NK-92 (cell line): ENCODE results near the gene PSD2.

ENCODE experiments used
- DNase-seq: peaks from one replicate; lab custom pipeline; 2025; ENCODE audit not compliant: unreplicated experiment; lab: John Stamatoyannopoulos, UW

The PSD2 gene

GRCh38 chr5:139810341-139811273 is 15.0 kb downstream of the PSD2 start:
- no peak for DNase-seq

DNA sequence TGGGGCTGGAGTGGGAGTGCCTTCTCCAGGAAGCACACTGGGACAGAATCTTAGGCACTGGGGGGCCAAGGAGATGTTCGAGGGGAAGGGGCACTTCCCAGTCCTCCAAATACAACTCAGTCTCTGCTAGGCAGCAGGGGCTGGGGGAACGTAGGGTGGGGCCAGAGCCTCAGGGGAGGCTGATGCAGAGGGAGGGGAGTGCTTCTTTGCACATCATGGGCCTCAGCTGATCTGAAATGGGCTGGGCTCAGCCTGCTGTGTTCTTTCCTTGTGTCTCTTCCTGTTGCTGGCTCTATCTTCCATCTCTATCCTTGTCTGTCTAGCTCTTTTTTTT is 15.6 kb downstream of the PSD2 start:
- no peak for DNase-seq

- no peak for DNase-seq
Measured at GRCh38 chr5:139812323-139812722, 16.7 kb downstream of the PSD2 start.

- DNase-seq, result no peak
Measured at GRCh38 chr5:139812836-139813805, 17.5 kb downstream of the PSD2 start.

DNA sequence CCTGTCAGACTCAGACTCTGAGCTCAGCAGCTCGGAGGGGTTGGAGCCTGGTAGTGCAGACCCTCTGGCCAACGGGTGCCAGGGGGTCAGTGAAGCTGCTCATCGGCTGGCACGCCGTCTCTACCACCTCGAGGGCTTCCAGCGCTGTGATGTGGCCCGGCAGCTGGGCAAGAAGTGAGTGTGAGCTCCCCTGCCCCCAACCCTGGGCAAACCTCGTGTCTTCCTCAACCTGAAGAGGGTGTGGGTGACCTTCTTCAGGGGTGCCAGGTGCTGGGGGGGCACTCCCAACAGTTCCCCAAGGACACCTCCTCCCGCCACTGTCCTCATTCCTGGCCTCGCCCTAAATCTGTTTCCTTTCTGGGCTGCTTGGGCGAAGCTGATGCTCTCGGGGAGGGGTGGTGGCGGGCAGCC is 18.6 kb downstream of the PSD2 start:
- DNase-seq, result no peak

DNA sequence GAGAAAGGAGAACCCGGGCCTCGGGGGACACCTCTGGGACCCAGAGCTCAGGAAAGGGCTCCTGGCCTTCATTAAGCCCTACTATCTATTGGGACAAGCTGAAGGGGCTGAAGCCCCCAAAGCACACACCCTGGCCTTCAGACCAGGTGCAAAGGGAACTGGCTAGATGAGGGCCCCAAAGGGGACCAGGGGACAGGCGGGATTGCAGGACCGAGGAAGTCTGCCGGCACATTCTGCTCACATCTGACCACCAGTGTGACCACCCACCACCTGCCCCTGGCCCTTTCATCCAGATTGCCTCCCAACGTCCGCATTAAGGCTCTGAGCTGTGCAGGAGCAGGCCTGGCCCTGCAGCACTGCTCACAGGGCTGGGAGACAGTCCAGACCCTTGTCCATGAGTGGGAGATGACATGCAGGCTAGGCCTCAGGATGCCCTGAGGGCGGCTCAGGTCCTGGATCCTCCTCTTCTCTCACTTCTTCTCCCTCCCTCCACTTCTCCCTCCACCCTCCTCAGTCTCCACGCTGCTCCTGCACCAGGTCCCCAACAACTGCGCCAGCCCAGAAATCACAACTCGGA is 19.2 kb downstream of the PSD2 start:
- DNase-seq, result no peak

GRCh38 chr5:139816566-139816965 is 21.0 kb downstream of the PSD2 start:
- DNase-seq, result no peak

DNA sequence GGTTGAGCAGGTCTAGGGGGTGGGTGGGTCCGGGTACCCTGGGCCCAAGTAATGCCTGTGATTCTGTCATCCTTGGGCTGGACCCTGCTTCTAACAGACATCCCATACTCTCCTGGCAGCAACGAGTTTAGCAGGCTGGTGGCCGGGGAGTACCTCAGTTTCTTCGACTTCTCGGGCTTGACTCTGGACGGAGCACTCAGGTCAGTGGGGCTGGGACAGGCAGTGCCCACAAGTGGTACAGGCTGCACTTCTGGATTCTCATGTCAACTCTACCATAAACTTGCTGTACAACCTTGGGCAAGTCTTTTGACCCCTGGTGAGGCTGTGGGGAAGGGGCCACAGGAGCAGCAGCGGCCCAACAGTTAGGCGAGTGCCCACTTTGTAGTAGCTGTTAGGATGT is 21.8 kb downstream of the PSD2 start:
- no peak for DNase-seq

DNA sequence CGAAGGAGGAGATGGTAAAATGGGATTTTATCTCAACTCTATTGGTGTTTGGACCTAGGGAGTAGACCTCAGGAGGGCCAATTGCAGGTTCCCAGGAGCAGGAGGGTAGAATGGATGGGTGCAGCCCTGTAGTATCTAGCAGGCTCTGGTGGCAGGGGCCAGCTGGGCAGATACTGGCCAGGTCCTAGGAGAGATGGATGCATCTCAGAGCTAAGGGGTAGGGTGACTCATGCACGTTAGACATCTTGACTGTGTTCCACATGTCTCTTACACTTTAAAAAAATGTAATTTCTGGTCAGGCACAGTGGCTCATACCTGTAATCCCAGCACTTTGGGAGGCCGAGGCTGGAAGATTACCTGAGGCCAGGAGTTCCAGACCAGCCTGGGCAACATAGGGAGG is 22.4 kb downstream of the PSD2 start:
- no peak for DNase-seq

GRCh38 chr5:139820130-139820529 is 24.5 kb downstream of the PSD2 start:
- no peak for DNase-seq

- no peak for DNase-seq
Measured at GRCh38 chr5:139820606-139821005, 25.0 kb downstream of the PSD2 start.

DNA sequence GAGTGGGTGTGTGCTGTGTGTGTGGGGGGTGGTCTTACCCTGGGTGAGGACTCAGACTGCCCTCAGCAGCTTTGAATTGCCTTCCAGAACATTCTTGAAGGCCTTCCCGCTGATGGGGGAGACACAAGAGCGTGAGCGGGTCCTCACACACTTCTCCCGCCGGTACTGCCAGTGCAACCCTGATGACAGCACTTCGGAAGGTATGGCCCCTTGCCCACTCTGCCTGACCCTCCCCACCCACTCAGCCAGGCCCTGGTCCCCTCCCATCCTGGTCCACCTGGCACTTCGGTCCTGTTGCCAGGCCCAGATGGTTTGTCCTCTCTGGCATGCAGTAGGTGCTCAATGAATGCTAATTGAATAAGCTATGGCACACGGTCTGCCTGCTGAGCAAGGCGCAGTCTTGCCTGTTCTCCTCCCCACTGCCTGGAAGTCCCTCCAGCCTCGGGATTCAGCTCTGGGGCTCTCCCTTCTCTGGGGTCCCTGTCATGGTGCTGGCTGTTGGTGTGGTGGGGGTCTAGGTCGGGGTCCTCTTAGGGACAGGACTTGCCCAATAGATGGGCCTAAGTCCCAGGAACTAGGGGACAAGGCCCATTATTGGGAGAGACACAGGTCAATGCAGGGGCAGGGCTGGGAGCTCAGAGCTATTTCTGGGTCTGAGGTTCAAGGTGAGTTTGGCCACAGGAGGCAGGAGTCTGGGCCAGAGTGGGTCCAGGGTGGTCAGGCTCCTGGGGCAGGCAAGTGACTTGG is 26.4 kb downstream of the PSD2 start:
- DNase-seq, result no peak

DNA sequence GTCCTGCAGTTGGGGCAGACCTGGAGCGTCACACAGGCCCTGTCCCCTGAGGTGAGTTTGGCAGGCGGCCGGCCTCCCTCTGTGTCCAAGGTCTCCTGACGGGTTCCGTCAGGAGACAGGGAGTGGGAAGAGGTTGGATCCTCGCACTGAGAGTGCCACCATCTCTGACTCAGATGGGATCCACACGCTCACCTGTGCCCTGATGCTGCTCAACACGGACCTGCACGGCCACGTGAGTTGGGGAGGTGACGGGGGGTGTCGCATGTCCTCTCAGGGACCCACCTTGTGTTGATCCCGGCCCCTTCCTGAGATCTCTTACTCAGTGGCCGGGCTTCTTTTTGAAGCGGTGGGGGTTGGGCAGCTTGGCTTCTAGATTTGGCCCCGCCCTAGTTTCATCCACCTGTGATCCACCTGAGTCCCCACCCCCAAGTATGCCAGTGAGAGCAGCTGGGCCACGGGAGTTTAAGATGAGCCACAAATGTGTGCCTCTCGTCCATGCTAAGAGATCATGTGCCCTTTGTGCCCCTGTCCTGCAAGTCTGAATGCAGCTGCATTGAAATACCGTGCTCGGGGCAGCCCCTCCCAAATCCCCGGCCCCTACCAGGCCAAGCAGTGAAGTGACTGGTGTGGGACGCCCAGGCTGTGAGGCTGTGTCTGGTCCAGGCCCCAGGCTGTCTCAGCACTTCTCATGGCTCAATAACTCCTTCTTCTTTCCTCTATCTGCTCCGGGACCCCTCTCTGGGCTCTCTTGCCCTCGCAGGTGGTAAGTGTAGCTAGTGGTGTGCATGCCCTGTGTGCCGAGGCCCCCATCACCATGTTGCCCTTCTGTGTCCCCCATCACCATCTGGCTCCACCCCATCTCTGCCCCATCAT is 27.2 kb downstream of the PSD2 start:
- DNase-seq, result no peak

DNA sequence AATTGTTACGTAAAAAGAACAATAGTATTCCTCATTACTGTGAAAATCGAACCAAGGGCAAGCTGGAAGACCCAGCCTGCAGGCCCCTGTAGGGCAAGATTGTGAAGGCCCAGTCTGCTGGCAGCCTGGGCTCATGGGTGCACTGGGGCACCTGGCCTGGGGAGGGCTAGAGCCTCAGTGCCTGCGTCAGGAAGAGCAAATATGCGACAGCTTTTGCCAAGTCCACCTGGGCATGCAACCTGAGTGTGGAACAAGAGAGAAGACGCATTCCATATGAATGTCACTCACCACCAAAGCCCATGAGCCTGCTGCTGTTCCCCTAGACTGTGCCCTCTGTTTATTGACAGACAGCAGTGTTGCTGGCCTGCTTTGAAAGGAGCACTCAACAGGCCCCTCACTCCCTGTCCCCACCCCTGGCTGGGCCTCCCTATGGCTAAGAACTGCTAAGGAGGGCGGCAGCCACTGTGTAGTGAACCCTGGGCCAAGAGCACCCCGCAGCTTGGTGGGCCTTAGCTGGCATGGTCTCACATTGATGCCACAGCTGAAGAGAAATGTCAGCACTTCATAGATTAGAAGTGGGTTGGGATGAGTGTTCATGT is 28.2 kb downstream of the PSD2 start:
- no peak for DNase-seq

DNA sequence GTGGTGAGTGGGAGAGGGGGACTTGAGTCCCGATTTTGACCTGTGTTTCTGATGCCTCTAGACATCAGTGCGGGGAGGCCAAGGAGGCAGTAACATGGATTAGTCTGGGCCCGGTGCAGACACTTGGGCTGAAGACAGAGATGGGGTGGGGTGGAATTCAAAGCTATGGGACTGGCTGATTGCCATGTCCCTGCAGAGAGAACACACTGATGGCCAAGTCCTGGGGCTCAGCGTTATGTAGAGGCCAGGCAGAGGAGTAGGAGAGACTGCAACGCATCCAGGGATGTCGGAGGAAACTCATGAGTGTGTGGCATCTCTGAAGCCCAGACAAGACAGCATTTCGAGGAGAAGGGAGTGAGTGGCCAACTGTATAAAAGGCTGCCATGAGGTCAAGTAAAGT is 30.1 kb downstream of the PSD2 start:
- no peak for DNase-seq

DNA sequence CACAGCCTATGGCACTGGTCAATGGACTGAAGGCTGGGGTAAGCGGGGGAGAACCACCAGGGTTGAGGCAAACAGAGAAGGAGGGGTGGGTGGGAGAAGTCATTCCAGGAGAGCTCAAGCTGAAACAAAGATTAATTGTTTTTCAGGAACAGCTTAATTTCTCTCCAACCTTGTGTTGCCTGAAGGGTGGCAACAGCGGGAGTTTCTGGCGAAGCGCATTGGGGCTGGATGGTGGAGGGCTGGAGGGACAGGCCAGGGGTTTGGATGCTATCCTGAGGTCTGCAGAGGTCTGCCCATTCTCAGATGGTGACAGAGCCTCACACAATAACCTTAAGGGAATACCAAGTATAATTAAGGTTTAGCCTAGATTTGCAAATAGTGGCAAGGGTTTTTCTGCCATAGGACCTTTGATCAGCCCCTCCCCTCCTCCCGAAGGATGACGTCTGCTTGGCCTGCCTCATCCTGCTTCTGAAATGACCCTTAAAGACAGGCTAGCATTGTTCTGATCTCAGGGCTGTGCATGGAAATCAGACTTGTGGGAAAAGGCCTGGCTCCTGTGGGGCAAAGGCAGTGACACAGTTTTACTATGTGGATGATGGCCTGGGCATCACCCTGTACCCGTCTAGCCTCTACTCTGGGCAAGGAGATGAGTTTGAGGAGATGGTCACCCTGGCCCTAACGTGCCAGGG is 32.7 kb downstream of the PSD2 start:
- DNase-seq, result no peak

- no peak for DNase-seq
Measured at GRCh38 chr5:139829471-139829870, 33.9 kb downstream of the PSD2 start.

- DNase-seq, result no peak
Measured at GRCh38 chr5:139831624-139832023, 36.0 kb downstream of the PSD2 start.

GRCh38 chr5:139833525-139833924 is 37.9 kb downstream of the PSD2 start:
- DNase-seq, result no peak
